ENCODE measurements around the gene CBLIF.
"Not testable (repeated sequence)": the region's sequence is repeated elsewhere in the genome, so short reads cannot be mapped to it uniquely, and the experiment has no call there.

DNA sequence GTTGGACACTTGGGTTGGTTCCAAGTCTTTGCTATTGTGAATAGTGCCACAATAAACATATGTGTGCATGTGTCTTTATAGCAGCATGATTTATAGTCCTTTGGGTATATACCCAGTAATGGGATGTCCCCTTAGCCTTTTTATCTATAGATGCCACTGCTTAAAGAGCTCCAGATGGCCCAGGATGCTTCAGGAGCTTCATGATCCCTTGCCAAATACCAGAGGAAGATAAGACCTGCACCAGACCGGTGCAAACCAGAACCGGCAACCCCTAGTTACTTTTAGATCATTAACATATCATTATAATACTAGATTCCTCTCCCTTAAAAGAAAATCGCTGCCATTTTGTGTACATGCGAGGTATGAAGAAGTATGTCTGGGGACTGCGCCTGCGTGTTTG lies 3.1 kb upstream of the CBLIF start:
- TF ChIP-seq, protein P1, sequence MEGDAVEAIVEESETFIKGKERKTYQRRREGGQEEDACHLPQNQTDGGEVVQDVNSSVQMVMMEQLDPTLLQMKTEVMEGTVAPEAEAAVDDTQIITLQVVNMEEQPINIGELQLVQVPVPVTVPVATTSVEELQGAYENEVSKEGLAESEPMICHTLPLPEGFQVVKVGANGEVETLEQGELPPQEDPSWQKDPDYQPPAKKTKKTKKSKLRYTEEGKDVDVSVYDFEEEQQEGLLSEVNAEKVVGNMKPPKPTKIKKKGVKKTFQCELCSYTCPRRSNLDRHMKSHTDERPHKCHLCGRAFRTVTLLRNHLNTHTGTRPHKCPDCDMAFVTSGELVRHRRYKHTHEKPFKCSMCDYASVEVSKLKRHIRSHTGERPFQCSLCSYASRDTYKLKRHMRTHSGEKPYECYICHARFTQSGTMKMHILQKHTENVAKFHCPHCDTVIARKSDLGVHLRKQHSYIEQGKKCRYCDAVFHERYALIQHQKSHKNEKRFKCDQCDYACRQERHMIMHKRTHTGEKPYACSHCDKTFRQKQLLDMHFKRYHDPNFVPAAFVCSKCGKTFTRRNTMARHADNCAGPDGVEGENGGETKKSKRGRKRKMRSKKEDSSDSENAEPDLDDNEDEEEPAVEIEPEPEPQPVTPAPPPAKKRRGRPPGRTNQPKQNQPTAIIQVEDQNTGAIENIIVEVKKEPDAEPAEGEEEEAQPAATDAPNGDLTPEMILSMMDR (conservative IDR thresholded peaks at IDR 0.05): not testable (repeated sequence)
- TF ChIP-seq EZH2 (IDR thresholded peaks at IDR 0.05; ENCODE audit: low read depth): not testable (repeated sequence)
